Pancreas (tissue), 10 donors: ENCODE data around the gene FAM227A. TPM values are rescaled to one million over a fixed set of nuclear protein-coding genes. Genes with fewer than 3 reads are reported as not detected.

ENCODE experiments used
- ATAC-seq, 4 donors: fragments of 200-7000 bp; cut with Tn5 transposase; one replicate each; pipeline versions ENCODE4 v1.8.0 to v1.9.1; 2020; ENCODE audit warnings: mild to moderate bottlenecking in 4 of 4, moderate library complexity in 4 of 4
- DNase-seq, 6 donors: peaks; one replicate each; pipeline ENCODE4 v3.0.0-alpha.2; 2020
- FAIRE-seq: peaks from 2 replicates; lab custom pipeline; 2012; peaks lifted over from hg19 to GRCh38; lab: Jason Lieb, UNC
- H3K27ac ChIP-seq, 4 donors: fragments of 200-600 bp; sonication (generic); 1 replicate in 3 of 4; 2 replicates in 1 of 4; pipeline versions ENCODE4 v1.5.0 to v1.8.0; 2020
- H3K27me3 ChIP-seq, 4 donors: fragments of 200-600 bp; one replicate each; pipeline ENCODE4 v1.8.0; 2021
- H3K36me3 ChIP-seq, 3 donors: fragments of 200-600 bp; sonication (generic) in 1 of 3; one replicate each; pipeline versions ENCODE4 v1.5.0 to v1.8.0; 2020 to 2021
- H3K4me1 ChIP-seq, 3 donors: fragments of 200-600 bp; one replicate each; pipeline ENCODE4 v1.8.0; 2021
- H3K4me3 ChIP-seq, 4 donors: fragments of 200-600 bp; sonication (generic) in 2 of 4; one replicate each; pipeline versions ENCODE4 v1.5.0 to v1.8.0; 2020 to 2021
- H3K9me3 ChIP-seq, 4 donors: fragments of 200-600 bp; one replicate each; pipeline ENCODE4 v1.8.0; 2021
- CTCF ChIP-seq, 4 donors: fragments of 200-600 bp; sonication (generic) in 3 of 4; IDR thresholded peaks; one replicate each; pipeline versions ENCODE4 v1.5.0 to v1.8.0; 2021; ENCODE audit warnings: antibody characterized with exemption in 4 of 4
- WGBS, 2 donors: extraction: QIAGEN DNeasy Blood & Tissue Kit; methylation state at CpG; one replicate each; pipeline ENCODE4 v1.1.7; 2013; 5-methylcytosine and 5-hydroxymethylcytosine counted together
- intact Hi-C, 3 donors: fragments of 100-400 bp; cut with DNase I; formaldehyde crosslinking; loops; one replicate each; pipeline versions ENCODE4 v1.11.1 to v1.14.2; 2022
- polyA plus RNA-seq, 2 donors: library from polyadenylated mRNA; stranded (reverse); fragments of 200-250 nt; gene quantifications; one replicate each; pipeline ENCODE4 v1.2.3, GENCODE V29; 2013
- total RNA-seq, 6 donors: library from RNA; stranded (reverse); fragmentation: NEBNext Ultra II Directional in 4 of 6; extraction: Animal tissue kit (Norgen Biotek cat#: 25700) in 4 of 6; gene quantifications; one replicate each; pipeline versions ENCODE4 v1.2.1 to v1.2.4, GENCODE V29; 2021 to 2023
- donor health status: healthy with polysubstance abuse.
- donor health status: DM: no; HTN: no; CAD: no; lungs with moderate emphysema.
- donor health status: DM: no; HTN: no; CAD: no.
- donor health status: control.
- donor health status: control.
- donor health status: Bipolar disorder and iron deficiency.
- donor health status: DM: yes; HTN: yes; CAD: no.
- donor health status: DM: no; HTN: no; CAD: no.
- donor health status: DM: no; HTN: no; CAD: no.
- donor health status: DM: yes; HTN: yes; CAD: no.

Gene FAM227A
- total and polyA plus RNA-seq, 8 donors: 0.22 to 2.0 (median 0.76) TPM

DNA sequence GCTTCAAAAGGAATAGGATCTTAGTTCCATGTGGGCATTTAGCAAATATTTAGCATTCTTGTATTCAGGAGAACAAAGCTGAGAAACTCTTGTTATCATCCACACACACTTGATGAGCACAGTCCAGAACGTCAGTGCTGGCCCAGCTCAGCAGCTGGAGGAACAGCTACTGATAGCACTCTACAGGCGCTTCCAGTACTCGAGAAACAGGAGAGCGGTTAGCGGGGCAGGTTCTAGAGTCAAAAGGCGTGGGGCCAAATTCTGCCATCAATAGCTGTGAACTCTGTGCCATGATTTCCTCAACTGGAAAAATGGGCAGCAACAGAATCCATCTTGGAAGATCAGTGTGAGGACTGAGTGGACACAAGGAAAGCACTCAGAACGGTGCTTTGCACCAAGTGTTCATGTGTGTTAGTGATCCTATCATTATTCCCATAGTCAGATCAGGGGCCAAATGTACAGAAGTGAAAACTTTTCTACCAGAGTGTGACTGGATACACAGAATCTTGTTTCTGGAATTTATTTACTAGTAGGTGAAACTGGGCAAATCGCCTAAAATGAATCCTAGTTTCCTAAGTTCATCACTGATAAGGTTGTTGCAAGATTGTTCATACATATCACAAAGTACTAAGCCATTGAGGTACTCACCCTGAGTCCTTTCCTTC is 41.4 kb upstream of the FAM227A start:
- no peak for TF ChIP-seq CTCF (IDR thresholded peaks at IDR 0.05)

GRCh38 chr22:38696606-38697424 is 40.6 kb upstream of the FAM227A start:
- 33 to 34% methylated on average over 3 of the region's 3 CpGs for WGBS, 2 donors
- intact Hi-C loops: no loop called here
- DNase-seq: no peak

More for the DNA sequence above, 41.4 kb upstream of the FAM227A start:
- H3K27me3 ChIP-seq: no peaks in the 10 kb centered on the region
- no peaks in the 10 kb centered on the region for H3K36me3 ChIP-seq
- ATAC-seq (no peak), DNase-seq (no peak), FAIRE-seq (no peak)
- H3K4me3 ChIP-seq: peak overlapping the region in 2 of 4 donors; percentile 4 to 6
- H3K9me3 ChIP-seq: no peaks in the 10 kb centered on the region
- intact Hi-C loops: no loop called here
- peaks cover 32 to 39% (median 37%) of the 10 kb centered on the region in 3 donors for H3K4me1 ChIP-seq
- peak overlapping the region in 2 of 4 donors; percentile 58 to 68 for H3K27ac ChIP-seq
- WGBS, 2 donors: 31 to 41% methylated on average over 8 of the region's 8 CpGs

GRCh38 chr22:38694940-38695339 is 38.7 kb upstream of the FAM227A start:
- no peak for FAIRE-seq
- Histone ChIP-seq H3K36me3 (no peaks in the 10 kb centered on the region), H3K9me3 (no peaks in the 10 kb centered on the region), H3K27me3 (no peaks in the 10 kb centered on the region), H3K4me3 (no peak overlapping the region), H3K27ac (peak overlapping the region in 2 of 4 donors; percentile 15 to 47), H3K4me1 (peaks cover 32 to 39% (median 33%) of the 10 kb centered on the region in 3 donors)
- intact Hi-C loops: no loop called here
- no peak for ATAC-seq
- DNase-seq: no peak
- TF ChIP-seq CTCF (IDR thresholded peaks at IDR 0.05): no peak
- WGBS, 2 donors: 75 to 85% methylated on average over 3 of the region's 3 CpGs

More at GRCh38 chr22:38696606-38697424, 40.6 kb upstream of the FAM227A start:
- H3K4me3 ChIP-seq: peak overlapping the region in 1 of 4 donors; percentile 6
- peak overlapping the region in 3 of 4 donors; percentile 1 to 68 (median 58) for H3K27ac ChIP-seq
- H3K9me3 ChIP-seq: no peaks in the 10 kb centered on the region
- no peak for TF ChIP-seq CTCF (IDR thresholded peaks at IDR 0.05)
- FAIRE-seq (no peak), ATAC-seq (peak in 2 of 4 donors; percentile 7 to 17)
- no peaks in the 10 kb centered on the region for H3K36me3 ChIP-seq
- peaks cover 32 to 39% (median 37%) of the 10 kb centered on the region in 3 donors for H3K4me1 ChIP-seq
- H3K27me3 ChIP-seq: no peaks in the 10 kb centered on the region

DNA sequence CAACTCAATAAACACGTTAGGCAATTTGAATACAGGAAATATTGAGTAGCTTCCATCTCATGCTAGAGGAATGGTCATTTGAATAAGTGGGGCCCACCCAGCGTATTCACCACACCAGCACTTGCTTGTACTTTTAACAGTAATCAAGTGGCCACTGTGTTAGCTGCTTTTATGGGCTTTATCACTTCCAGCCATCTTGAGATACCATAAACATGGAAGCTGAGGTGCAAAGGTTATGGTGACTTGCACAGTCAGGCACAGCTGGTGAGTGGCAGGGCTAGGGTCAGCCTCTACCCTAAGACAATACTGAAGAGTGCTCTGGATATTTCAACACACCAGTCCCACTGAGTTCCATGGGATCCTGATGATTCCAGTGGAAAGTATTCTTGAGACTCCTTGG is 37.9 kb upstream of the FAM227A start:
- H3K36me3 ChIP-seq: peaks cover 0 to under 1% (median 0%) of the 10 kb centered on the region in 3 donors
- H3K27ac ChIP-seq: no peak overlapping the region
- peaks cover 27 to 33% (median 28%) of the 10 kb centered on the region in 3 donors for H3K4me1 ChIP-seq
- no peak overlapping the region for H3K4me3 ChIP-seq
- H3K9me3 ChIP-seq: no peaks in the 10 kb centered on the region
- no peak for ATAC-seq
- 86 to 88% methylated on average over 2 of the region's 2 CpGs for WGBS, 2 donors
- intact Hi-C loops: no loop called here
- no peak for TF ChIP-seq CTCF (IDR thresholded peaks at IDR 0.05)
- no peak for DNase-seq
- FAIRE-seq: no peak
- H3K27me3 ChIP-seq: no peaks in the 10 kb centered on the region
